ENCODE measurements around the gene AGBL1.

- TF ChIP-seq EGR1 (IDR thresholded peaks at IDR 0.05) (no peak), TEAD4 (IDR thresholded peaks at IDR 0.05) (no peak), EP300 (IDR thresholded peaks at IDR 0.05; ENCODE audit: borderline replicate concordance) (no peak)
These were observed 167.7 kb downstream of the AGBL1 start for GRCh38 chr15:86247249-86247955.

All from Ishikawa (cell line).